NCI-H526 treated with DMSO at 0.1 percent for 48 hours (cell line): Measurements from ENCODE around the gene MDN1.
A peak's percentile ranks its signal among the peaks of the same experiment; 100 is the strongest.
"Not testable (repeated sequence)": the region's sequence is repeated elsewhere in the genome, so short reads cannot be mapped to it uniquely, and the experiment has no call there.

Source experiments
- DNase-seq: peaks from one replicate; lab custom pipeline; 2025; lab: John Stamatoyannopoulos, UW

MDN1 gene

DNA sequence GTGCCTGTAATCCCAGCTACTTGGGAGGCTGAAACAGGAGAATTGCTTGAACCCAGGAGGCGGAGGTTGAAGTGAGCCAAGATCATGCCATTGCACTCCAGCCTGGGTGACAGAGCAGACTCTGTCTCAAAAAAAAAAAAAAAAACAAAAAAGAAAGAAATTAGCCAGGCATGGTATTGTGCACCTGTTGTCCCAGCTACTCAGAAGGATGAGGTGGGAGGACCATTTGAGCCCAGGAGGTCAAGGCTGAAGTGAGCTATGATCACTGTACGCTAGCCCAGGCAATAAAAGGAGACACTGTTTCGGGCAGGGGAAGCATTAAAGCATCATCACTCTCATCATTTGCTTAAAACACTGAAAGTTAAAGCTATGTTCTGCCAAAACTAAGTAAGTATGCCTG is 6.2 kb downstream of the MDN1 start:
- not testable (repeated sequence) for DNase-seq

DNA sequence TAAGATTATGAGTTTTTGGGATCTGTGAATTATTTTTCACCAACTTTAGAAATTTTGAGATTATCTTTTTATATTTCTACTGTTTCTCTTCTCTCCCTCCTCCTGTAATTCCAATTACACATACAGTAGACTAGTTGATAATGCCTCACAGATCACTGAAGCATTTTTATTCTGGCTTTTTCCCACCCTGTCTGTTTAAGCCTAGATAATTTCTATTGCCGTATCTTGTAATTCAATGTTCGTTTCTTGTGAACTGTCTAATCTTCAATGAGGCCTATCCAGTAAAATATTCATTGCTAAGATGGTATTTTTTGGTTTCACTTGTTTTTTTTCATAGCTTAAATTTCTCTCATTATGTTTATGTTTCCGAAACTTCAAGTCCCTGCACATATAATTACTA is 12.0 kb downstream of the MDN1 start:
- no peak for DNase-seq

DNA sequence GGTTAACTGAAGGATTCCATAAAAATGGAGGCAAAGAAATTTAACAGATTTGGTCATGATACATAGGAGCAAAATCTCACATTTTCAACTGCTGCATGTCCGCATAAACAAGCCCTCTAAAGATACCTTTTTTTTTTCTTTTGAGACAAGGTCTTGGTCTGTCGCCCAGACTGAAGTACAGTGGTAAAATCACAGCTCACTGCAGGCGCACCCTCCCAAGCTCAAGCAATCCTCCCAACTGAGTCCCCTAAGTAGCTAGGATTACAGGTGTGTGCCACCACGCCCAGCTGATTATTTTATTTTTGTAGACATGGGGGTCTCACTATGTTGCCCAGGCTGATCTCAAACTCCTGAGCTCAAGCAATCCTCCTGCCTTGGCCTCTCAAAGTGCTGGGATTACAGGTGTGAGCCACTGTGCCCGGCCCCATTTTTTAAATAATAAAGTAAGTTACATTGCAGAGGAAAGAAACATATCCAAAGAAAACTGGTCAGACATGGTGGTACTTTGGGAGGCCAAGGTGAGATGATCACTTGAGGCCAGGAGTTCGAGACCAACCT is 13.7 kb downstream of the MDN1 start:
- DNase-seq: no peak

DNA sequence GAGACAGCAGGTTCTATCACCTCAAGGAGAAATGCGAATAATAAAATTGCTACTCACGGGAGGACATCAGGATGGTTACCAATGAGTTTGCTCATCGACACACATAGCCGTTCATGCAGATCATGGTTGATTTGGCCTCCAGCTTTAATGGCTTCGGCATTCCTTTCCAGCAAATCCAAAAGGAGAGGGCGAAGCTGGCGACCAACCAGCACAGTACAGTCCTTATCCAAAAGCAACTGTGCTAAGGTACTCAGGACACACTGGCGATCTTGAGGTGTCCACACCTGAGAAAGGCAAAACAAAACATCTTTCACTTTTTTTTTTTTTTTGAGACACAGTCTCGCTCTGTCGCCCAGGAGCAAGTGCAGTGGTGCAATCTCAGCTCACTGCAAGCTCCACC is 16.3 kb downstream of the MDN1 start:
- no peak for DNase-seq

DNA sequence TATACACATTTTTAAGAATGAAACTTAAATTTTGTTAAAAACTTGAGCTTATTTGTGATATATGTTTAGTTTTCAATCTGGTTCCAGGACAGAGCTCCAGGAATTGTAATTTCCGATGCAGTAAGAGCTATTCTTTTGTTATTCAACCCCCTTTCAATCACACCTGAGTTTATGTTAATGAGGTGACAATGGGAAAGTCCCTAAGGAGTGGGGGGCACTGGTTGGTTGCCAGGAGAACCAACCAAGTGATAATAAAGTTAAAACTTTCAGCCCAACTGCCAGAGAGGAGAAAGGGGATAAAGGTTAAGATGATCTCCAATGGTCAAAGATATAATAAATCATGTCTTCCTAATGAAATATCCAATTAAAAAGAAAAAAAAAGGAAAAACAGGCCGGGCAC is 19.8 kb downstream of the MDN1 start:
- no peak for DNase-seq

DNA sequence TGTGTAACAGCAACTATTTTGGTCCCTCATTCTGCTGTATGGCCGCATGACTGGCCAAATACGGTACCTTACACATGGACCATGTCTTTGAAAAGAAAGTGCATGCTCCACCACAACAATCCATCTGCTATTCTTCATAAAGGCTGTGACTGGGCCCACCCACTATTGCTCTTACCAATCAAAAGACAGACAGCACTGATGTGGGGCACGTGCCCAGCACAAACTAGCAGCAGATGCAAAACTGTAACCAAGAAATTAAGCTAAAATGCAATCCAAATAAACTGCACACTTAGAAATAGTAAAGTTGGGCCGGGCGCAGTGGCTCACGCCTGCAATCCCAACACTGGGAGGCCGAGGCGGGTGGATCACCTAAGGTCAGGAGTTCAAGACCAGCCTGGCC is 20.5 kb downstream of the MDN1 start:
- no peak for DNase-seq

DNA sequence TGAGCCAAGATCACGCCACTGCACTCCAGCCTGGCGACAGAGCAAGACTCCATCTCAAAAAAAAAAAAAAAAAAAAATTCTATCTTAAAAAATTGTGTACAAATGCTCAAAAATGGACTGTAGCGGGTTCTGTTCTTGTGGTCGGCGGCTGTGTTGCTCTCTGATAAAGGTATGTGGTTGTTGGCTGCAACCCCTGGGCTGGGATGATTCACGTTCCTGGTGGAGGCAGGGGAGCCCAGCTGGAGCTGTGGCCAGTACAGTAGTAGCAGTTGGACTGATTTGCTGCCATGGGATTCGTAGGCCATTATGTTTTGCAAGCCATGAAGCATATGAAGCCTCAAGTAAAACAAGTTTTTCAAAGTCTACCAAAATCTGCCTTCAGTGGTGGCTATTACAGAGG is 22.3 kb downstream of the MDN1 start:
- no peak for DNase-seq

DNA sequence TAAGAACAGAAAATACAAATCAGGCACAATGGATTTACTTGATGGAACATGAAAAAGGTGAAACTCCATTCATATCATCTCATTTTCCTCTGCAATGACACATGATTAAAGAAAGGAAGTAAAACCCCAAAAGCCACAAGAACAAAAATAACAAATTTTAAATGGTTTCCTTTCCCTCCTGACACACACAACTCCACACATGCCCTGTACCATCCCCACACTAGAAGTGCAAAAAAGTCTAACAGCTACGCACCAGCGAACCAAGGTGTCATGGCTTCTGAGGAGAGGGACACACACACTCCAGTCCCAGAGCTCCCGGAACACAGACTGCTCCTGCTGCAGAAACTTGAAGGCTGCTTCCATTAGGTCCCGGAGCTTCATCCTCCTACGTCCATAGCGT is 25.3 kb downstream of the MDN1 start:
- no peak for DNase-seq

DNA sequence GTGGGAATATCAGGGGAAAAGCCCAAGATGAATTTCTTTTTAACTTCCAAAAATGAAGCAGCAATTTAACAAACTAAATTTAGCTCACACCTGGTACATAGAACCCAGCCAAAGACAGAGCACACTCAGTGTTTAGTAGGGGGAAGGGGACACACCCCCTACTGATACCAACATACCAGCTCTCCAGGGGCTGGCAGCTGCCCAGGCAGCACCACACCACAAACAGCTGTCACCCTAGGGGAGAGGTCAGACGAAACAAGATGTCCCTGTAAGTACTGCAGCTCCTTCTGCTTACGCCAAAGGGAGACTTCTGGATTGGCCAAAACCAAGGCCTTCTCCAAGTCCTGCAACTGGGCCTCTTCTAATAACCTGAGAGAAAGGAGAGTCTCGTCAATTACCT is 26.0 kb downstream of the MDN1 start:
- DNase-seq: no peak

DNA sequence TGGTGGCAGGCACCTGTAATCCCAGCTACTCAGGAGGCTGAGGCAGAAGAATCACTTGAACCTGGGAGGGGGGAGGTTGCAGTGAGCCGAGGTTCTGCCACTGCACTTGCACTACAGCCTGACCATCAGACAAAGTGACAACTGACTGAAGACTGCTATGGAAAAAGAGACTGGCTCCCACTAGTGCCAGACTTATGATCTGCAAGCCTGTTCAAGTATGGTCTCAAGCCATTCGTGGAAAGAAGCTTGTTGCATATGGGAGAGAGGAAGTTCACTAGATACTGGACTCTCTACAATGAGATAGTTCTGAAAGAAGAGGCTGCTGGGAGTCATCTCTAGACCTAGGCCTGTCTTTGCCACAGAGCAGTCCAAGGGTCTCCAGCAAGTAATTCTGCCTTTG is 26.7 kb downstream of the MDN1 start:
- DNase-seq: peak; percentile 38

DNA sequence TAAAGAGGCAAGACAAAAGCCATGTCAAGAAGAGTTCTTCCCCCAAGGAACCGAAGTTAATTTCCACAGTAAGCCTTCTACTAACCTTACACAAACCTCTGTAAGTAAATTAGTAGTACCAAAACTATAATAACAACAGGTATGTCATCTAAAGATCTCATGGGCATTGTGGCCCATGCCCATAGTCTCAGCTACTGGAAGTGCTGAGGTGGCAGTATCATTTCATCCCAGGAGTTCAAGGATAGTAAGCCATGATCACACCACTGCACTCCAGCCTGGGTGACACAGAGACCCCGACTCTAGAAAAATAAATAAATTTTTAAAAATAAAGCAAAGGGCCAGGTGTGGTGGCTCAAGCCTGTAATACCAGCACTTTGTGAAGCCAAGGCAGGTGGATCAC is 29.2 kb downstream of the MDN1 start:
- no peak for DNase-seq

DNA sequence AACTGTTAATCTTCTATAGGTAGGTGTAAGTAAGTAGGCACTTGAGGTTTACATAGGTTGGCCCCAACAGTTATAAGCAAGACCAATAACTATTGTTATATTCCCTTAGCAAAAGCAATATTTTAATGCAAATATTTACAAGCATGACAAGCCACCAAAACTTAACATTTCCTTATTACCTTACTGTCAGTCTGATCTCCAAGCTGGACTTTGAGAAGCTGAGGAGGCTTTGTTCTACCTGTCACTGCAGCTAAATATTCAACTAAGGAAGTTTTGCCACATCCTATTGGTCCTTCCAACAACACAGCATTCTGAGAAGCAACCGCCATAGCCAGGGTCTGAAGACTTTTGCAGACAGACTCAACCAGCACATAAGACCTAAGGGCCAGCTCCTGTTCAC is 29.6 kb downstream of the MDN1 start:
- no peak for DNase-seq

DNA sequence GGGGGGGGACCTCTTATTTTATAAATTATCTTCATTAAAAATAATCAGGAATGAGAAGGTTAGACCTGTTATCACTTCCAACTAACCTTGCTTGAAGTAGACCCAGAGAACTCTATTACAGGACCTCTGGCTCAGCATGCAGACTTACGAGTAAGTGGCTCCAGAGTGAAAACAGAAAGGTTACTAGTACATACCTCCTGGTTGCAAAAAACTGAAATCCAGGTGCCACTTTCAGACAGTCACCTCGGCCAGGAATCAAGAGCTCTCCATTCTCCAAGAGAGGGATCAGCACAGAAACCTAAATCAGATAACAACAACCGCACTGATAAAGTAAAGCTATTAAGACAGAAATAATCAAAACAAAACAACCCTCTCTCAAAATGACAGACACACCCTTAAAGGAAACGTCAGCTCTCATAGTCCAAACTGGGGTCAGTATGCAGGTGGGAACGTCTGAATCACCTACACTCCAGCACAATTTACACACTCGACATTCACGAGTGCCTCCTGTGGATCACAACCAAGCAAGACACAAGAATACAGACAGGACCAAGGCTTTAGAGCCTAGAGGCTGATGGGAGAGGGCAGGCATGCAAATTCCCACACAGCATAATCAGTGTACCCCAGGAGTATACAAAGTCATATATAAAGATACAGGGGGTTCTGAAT is 31.8 kb downstream of the MDN1 start:
- DNase-seq: no peak

DNA sequence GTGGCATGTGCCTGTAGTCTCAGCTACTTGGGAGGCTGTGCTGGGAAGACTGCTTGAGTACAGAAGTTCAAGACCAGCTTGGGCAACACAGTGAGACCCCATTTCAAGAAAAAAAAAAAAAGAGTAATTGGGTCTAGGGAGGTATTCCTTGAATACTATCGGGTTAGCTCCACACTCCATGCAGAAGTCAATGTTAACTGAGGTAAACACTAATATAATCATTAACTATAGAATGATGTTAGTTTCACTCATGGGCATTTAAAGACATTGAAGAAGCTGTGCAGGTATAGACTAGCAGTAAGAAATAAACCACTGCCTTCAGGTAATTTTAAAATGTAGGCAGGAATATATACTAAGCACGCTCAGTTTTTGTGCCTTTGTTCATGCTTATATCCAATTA is 32.6 kb downstream of the MDN1 start:
- DNase-seq: no peak

DNA sequence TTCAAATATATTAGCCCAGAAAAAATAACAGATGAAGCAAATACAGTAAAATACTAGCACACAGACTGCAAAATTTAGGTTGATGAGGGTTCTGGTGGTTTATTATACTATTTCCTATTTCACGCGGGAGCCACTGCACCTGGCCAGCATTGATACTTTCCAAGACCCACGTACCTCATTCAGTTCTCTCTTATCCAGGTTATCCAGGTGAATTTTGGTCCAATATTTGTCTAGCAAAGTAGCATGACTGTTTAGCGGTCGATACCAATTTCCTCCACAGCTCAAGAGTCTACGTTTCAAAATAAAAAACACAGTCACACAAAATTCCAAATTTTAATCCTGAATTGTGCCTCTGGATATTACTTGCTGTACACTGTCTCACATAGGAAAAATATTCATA is 34.8 kb downstream of the MDN1 start:
- no peak for DNase-seq

DNA sequence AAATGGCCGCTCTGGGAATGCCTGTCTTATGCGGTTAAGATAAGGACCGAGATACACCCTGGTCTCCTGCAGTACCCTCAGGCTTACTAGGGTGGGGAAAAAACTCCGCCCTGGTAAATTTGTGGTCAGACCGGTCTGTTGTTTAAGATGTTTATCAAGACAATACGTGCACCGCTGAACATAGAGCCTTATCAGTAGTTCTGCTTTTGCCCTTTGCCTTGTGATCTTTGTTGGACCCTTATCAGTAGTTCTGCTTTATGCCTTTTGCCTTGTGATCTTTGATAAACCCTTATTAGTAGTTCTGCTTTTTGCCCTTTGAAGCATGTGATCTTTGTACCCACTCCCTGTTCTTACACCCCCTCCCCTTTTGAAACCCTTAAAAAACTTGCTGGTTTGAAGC is 36.3 kb downstream of the MDN1 start:
- not testable (repeated sequence) for DNase-seq

DNA sequence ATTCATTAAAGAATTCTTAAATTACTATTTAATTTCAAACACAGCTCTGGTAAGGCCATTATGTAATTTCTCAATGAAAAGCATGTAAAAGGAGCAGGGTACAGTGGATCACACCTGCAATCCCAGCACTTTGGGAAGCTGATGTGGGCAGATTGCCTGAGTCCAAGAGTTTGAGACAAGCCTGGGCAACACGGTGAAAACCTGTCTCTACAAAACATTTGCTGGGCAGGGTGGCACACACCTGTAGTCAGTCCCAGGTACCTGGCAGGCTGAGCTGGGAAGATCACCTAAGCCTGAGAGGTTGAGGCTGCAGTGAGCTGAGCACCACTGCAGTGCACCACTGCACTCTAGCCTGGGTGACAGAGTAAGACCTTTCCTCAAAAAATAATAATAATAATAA is 37.4 kb downstream of the MDN1 start:
- no peak for DNase-seq

DNA sequence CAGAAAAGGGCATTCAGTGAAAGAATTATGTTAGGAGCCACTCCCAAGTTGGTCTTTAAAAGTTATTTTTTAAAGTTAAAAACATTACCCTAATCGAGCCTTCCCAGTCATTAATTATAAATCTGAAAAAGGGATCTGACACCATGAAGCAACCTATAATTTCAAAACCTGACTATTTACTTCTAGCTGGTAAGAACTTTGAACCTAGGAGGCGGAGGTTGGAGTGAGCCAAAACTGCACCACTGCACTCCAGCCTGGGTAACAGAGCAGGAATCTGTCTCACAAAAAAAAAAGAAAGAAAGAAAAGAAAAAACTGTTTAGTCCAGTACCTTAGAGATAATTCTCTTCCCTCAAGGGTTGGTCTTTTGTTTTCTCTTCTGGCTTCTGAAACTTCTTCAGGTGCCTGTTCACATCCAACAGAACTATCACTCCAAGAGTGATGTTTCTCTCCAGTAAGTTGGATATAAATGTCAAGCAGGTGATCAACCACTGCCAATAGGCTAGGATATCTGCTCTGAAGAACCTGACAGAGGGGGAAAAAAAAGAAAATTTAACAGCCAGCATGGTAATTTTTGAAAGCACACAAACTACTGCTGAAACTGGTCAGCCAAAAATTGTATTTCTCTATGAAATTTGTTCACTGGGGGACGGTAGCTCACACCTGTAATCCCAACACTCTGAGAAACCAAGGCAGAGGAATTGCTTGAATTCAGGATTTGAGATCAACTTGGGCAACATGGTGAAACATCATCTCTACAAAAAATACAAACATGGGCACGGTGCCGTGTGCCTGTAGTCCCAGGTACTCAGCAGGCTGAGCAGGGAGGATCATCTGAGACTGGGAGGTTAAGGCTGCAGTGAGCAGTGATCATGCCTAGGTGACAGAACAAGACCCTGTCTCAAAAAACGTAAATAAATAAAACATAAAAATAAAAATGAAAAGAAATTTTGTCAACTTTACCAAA is 38.2 kb downstream of the MDN1 start:
- no peak for DNase-seq

DNA sequence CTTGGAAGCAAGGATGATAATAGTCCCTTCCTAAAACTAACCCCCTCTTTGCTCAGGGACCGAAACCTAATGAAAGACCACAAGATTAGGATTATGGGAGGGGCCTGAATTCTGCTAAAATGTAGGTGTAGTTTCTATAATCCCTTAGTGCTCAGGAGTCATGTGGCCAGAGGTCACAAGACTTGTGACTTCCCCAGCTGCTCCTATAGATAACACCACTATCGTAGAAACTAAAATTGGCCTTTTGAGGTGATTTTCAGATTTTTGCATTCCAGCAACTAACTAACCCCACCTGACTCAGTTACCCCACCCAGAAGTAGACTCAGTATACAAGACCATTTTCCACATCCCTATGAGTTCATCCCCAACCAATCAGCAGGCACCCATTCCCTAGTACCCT is 42.1 kb downstream of the MDN1 start:
- DNase-seq: no peak

DNA sequence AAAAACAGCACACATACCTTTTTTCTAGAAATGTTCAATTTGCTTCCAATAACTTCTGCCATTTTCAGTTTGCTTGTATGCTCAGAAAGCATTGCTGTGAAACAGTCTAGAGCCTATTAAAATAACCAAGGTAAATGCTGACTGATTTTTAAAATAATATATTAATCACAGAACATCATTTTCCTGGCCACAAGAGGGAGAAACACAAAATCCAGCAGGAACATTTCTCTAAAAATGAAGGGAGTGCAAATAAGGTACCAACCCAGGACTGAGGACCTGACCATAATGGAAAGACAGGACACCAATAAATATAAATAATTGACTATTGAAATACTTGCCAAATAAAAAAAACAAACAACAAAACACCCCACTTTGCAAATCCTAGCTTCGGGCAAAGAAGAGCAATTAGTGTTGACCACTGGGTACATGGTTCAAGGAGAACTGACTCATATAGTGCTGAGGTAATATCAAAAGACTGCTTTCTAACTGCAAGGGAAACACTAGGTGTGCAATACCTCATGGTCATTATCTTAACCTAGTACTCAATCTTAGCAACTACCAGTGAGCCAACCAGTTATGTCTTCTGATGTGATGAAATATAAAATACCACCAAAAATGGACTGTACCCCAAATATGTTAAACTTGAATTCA is 42.9 kb downstream of the MDN1 start:
- no peak for DNase-seq

DNA sequence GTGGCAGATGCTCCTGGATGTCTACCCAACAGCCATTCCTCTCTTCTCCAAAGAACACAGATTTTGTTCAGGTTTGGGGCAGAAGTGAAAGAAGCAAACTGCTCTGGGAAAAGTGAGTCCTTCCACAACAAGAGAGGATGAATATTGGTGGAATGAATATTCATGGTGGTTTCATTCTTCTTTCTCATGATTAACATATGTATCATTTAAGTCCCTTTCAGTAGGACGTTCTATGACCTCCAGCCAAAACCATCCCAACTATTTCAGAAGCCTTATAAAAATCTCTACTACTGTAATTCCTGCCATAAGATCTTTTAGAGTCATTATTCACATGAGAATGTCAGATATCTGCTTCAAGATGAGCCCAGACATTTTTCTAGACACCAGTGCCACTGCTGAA is 44.4 kb downstream of the MDN1 start:
- no peak for DNase-seq

DNA sequence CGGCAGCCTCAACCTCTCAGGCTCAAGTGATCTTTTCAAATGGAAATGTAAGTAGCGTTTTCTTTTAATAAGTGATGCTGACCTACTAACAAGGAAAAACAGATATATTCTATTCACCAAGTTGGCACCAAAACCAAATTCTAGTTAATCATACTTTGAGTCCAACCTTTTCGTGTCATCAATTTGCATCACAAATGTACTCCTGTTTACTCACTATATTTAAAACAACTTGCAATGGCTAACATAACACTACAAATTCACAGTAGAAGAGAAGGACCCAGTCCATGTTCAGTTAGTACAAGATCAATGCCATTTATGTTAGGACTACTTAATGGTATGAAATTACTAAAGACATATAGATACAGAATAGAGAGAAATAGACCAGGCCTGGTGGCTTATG is 50.0 kb downstream of the MDN1 start:
- no peak for DNase-seq

DNA sequence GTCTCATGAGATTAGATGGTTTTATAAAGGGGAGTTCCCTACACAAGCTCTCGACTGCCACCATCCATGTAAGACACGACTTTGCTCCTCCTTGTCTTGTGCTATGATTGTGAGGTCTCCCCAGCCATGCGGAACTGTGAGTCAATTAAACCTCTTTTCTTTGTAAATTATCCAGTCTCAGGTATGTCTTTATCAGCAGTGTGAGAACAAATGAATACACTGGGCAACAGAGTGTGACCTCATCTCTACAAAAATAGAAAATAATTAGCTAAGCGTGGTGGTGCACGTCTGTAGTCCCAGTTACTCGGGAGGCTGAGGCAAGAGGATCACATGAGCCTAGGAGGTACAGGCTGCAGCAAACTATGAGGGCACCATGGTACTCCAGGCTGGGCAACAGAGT is 51.3 kb downstream of the MDN1 start:
- no peak for DNase-seq
